Measurements from ENCODE around the gene FILIP1L. TPM values are rescaled to one million over a fixed set of nuclear protein-coding genes. Genes with fewer than 3 reads are reported as not detected.

FILIP1L gene
- total and polyA plus RNA-seq, 2 of the 8 experiments (the other 6 are each of a cell fraction or from before 2014, with no cell fraction given) = 0.06 to 0.09 TPM

DNA sequence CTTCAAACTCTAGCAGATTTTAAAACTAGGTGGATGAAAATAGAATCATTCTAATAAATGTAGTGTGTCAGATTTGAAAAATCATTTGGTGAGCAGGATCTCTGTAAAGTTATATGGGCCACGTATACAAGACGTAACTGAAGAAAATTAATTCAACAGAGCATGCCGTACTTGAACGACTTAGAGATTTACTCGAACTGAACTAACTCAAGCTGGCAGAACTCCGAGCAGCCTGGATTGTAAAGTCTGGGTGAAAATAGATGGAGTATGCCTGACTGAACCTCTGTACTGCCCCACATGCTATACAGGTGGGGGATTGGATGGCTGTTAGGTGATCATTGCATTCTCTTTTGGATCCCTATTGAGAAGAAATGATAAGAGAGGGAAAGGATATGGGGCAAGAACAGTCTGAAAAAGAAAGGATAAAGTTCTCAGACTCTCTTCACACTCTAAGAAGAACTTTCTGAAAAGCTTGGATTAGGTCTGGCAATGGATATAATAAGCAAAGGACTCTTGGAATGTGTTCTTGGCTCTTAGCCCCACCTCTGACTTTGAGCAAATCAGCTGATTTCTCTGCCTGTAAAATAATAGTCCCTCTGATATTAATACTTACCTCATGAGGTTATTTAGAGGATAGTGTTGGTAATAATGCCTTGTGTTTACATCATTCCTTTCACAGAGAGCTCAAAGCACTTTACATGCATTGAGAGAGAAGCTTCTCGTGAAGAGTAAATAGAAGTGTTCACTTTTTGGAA is 147.5 kb downstream of the FILIP1L start:
- no peak overlapping the region for H3K56ac ChIP-seq (replicated peaks; ENCODE audit: insufficient read length, low read depth, low read length)
- ChIA-PET POLR2A (ENCODE audit: partially characterized antibody) (interaction anchor here (0.6 kb wide), 1 partner anchor 104 kb away, joined by 3 read pairs; no protein-coding TSS in a partner anchor), CTCF (ENCODE audit: partially characterized antibody) (no interaction called here)
- H3K9me3 ChIP-seq (ENCODE audit: insufficient read depth in 2 of 2, low read depth in 1 of 2, low read length in 1 of 2) = no peaks in the 10 kb centered on the region
- no peaks in the 10 kb centered on the region for H3K4me1 ChIP-seq (replicated peaks in 1 of 4; ENCODE audit: control insufficient read depth in 3 of 4, insufficient read depth in 4 of 4, low read length in 3 of 4)
- H2BK15ac ChIP-seq (ENCODE audit: low read length) = no peak overlapping the region
- no peaks in the 10 kb centered on the region for H4K20me1 ChIP-seq (replicated peaks in 1 of 2; ENCODE audit: control insufficient read depth in 1 of 2, insufficient read depth in 2 of 2, low read length in 2 of 2)
- no peak overlapping the region for H4K5ac ChIP-seq (ENCODE audit: insufficient read length, low read depth, low read length)
- H3K27me3 ChIP-seq (replicated peaks in 1 of 4; ENCODE audit: control insufficient read depth in 3 of 4, extremely low read depth in 1 of 4, insufficient read depth in 3 of 4, low read length in 3 of 4) = no peaks in the 10 kb centered on the region
- H2BK12ac ChIP-seq (ENCODE audit: low read depth, low read length) = no peak overlapping the region
- H3K36me3 ChIP-seq (ENCODE audit: control insufficient read depth in 2 of 4, insufficient read depth in 4 of 4, low read length in 3 of 4) = no peaks in the 10 kb centered on the region
- H3K79me2 ChIP-seq (ENCODE audit: control insufficient read depth in 1 of 2, insufficient read depth in 2 of 2, low read length in 2 of 2) = no peaks in the 10 kb centered on the region
- no peaks in the 10 kb centered on the region for H3K79me1 ChIP-seq (ENCODE audit: low read depth, low read length)
- no peak overlapping the region for H4K91ac ChIP-seq (replicated peaks; ENCODE audit: insufficient read length, low read length)
- DNase-seq (ENCODE audit: low read depth in 1 of 2, low spot score in 2 of 2) (no peak), FAIRE-seq (no peak)
- no peak overlapping the region for H3K27ac ChIP-seq (ENCODE audit: low read depth, low read length)
- H3K9ac ChIP-seq (replicated peaks in 1 of 4; ENCODE audit: extremely low read depth in 1 of 4, low read depth in 3 of 4, low read length in 3 of 4) = no peak overlapping the region
- no peak overlapping the region for H3K23ac ChIP-seq (ENCODE audit: insufficient read length)
- no peak overlapping the region for H2BK20ac ChIP-seq (ENCODE audit: low read length)
- H3K23me2 ChIP-seq (ENCODE audit: low read depth, low read length) = no peaks in the 10 kb centered on the region
- H4K8ac ChIP-seq (ENCODE audit: extremely low read depth, insufficient read depth, low read length) = no peak overlapping the region
- H2AK5ac ChIP-seq (ENCODE audit: low read depth, low read length) = no peak overlapping the region
- no peak overlapping the region for H2BK5ac ChIP-seq (ENCODE audit: low read depth, low read length)
- no peak overlapping the region for H2BK120ac ChIP-seq (replicated peaks; ENCODE audit: low read depth, low read length)
- no peak overlapping the region for H3K14ac ChIP-seq (ENCODE audit: insufficient read length)
- H3K4me2 ChIP-seq (ENCODE audit: insufficient read depth in 1 of 2, low read depth in 2 of 2, low read length in 2 of 2) = no peak overlapping the region
- H3K4ac ChIP-seq (replicated peaks; ENCODE audit: insufficient read length, low read depth, low read length) = no peak overlapping the region
- WGBS, 2 experiments (ENCODE audit: extremely low coverage in 1 of 2, insufficient coverage in 1 of 2, insufficient read length in 1 of 2, insufficient replicate concordance in 2 of 2, low coverage in 1 of 2, low lambda C conversion rate in 2 of 2, missing lambda C conversion rate in 1 of 2) = 95% methylated on average over 7 of the region's 7 CpGs; no CpG with 5 or more reads in 1 of the 2 experiments
- no peak overlapping the region for H3K4me3 ChIP-seq (ENCODE audit: extremely low read depth in 1 of 4, insufficient read depth in 2 of 4, low read depth in 3 of 4, low read length in 4 of 4)
- H3K18ac ChIP-seq (ENCODE audit: extremely low read depth, low read length) = no peak overlapping the region
- no peak overlapping the region for H2AFZ ChIP-seq (ENCODE audit: low read length)
- TF ChIP-seq HDAC2 (IDR thresholded peaks at IDR 0.05; ENCODE audit: borderline replicate concordance in 1 of 2, low read depth in 2 of 2, low read length in 2 of 2) (no peak), FOSL1 (IDR thresholded peaks at IDR 0.05; ENCODE audit: insufficient read depth, low read depth, low read length) (no peak), EZH2 (IDR thresholded peaks at IDR 0.05; ENCODE audit: low read depth, low read length, severe bottlenecking) (no peak), SRF (IDR thresholded peaks at IDR 0.05; ENCODE audit: low read depth, low read length) (no peak)

All from H1 (cell line).